Activated T-cell treated with anti-CD3 and anti-CD28 coated beads for 1 hour (primary cell): Measurements from ENCODE around the gene SETD7.

ENCODE experiments used
- DNase-seq: peaks from one replicate; pipeline ENCODE4 v3.0.0-alpha.2; 2020; ENCODE audit warnings: low read depth

SETD7 gene

DNA sequence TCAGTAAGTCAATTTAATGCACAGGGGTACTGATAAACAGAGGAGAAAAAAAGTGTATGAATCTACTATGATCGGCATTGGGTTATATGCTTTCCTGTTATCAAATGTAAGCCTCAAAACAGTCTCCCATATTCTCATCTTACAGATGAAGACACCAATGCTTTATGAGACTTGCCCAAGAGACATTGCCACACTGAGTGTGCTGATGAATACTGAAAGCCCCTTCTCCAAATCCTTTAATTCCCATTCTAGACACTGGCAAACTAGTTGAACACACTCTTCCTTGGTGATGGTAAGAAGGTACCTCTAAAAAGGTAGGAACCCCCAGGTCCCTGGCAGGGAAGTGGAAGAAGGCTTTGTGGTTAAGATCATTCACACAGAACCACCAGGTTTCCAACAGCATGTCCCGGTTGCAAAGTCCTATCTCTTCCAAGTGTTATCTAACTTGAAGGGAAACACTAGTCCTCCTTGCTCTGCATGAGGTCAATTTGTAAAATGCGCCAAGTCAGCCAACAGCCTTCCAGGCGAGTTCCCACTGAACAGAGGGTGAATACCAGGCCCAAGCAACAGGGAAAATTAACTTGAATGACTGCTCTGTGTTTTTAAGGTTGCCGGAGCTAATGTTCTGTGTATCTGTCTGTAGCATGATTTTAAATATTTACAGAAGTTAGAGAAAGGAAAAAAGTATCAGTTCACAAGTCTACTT lies 5.1 kb downstream of the SETD7 start:
- DNase-seq, result no peak

DNA sequence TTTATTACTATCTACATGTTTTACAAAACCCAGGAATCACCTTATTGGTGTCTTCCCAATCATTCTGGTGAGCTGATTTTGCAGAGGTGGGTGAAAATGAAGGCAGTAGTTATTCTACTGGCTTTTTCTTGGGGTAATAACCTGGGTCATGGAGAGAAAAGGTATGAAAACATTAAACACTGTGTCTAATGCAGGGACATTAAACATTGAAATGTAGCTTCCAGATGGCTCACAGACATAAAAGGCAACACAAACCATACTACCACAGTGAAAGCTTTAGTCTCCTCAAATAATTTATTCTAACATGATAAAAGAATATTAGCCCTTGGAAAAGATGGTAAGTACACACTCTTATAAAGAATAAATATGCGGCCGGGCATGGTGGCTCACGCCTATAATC lies 8.0 kb downstream of the SETD7 start:
- DNase-seq, result no peak

DNA sequence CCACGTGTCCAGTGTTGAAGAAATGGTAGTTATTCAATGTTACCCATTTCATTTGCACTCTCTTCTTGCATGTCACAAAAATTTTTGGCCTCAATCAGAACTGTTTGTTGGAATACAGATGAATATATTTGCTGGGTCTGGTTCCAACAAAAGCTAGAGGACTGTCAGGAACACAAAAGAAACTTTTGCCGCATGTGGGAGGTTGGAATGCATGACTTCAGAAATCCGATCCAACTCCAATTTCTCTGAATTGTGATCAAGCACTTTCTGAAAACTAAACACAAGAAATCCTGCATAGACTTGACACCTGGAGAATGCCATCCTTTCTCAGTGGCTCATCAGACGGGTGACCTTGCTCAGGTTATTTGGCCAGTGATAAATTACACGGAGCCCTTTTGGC lies 15.4 kb downstream of the SETD7 start:
- DNase-seq, result no peak

DNA sequence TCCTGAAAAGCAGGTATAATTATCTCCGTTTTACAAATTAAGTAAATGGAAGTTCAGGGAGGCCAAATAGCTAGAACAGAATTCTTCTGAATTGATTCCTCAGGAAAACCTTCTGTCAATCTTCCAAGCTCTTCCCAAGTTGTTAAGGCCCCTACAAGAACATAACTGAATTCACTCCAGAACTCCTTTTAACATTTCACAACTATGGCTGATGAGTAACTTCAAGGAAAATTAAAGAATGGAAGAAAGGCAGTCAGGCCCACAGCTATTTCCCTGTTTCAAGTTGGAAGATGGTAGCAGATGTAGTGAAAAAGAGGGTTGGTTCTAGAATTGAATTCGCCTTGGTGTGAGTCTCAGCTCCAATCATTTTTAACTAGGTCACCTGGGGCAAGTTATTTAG lies 15.9 kb downstream of the SETD7 start:
- no peak for DNase-seq

DNA sequence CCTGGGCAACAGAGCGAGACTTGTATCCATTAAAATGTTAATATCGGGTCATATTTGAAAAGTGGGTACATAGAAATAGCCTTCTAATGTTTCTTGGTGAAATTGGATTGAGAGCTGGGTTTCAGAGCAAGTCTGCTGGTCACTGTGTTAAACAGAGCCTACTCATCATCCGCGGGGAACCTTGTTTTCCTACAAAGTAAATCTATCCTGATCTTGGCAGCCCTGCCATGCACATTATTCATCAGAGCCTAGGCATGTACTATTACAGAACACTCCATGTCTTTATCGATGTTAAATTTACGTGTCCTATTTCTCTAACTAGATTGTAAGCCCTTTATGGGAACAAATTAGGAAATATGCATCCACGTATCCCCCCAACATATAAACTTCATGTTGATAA lies 18.7 kb downstream of the SETD7 start:
- no peak for DNase-seq

DNA sequence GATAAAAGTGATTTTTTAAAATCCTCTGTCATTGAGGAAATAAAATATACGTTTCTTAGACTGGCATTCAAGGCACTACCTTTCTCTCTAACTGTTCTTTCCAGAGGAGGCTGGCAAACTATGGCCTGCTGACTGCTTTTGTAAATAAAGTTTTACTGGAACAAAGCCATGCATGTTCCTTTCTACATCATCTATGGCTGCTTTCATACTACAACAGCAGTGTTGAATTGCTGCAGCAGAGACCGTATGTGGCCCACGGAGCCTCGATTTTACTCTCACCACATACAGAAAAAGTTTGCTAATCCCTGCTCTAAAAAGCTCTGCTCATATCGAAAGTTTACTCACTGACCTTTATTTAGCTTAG lies 20.2 kb downstream of the SETD7 start:
- no peak for DNase-seq

DNA sequence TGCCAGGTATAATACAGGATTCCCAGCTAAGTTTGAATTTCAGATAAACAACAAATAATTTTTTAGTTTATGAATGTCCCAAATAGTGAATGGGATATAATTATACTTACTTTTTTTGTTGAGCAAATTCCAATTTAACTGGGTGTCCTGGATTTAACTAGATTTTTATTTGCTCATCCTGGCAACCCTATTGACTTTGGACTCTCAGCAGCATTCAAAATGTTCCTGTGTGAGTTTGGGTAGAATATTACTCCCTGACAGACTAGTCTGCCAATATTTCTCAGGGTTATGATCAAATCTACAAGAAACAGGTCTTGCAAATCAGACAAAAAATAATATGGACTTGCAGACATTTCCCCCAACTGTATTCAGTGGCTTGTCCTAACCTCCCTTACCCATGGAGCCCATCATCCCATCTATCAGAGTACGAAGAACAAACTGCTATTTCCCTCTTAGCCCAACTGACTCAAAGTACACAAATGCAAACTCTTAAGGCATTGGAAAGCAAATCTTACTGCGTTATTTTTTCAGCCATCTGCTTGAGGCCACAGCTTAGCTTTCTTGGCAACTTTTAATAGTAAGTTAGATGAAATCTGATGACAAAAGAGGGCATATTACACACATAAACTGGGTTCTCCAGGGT lies 20.7 kb downstream of the SETD7 start:
- no peak for DNase-seq

DNA sequence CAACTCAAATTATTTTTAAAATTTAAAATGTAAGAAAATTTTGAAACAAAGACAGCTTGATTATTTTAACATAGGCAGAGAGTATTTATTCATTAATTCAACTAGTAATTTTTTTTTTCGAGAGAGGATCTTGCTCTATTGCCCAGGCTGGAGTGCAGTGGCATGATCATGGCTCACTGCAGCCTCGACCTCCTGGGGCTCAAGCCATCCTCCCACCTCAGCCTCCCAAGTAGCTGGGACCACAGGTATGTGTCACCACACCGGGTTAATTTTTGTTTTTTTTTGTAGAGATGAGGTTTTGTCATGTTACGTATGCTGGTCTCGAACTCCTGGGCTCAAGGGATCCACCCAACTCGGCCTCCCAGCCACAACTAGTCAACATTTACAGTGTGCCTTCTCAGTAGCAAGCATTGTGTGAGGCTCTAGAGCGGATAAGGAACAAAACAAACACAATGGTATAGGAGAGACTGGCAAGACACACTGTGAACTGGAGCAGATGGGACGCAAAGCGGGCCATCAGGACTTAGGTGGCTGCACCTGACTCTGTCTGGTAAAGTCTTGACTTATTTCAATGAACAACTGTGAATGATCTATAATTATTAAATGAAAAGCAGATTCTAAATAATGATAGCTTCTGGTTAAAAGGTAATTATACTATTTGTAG lies 21.6 kb downstream of the SETD7 start:
- DNase-seq, result no peak

DNA sequence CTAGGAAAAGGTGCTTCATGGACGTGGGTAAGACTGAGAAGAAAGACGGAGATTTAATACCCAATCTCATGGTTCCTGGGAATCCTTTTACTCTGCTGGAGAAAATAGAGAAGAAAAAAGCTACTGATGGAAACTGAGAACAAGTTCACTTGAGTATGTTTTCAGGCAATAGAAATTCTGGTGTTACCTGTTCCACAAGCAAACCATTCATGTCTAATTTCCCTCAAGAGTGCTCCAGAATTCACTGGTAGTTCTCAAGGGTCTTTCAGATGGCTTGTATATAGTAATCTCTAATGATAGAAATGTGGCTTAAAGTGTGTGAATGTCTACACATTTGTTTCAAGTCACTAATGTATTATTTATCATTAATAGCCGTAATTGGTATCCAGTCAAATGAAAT lies 22.5 kb downstream of the SETD7 start:
- no peak for DNase-seq

DNA sequence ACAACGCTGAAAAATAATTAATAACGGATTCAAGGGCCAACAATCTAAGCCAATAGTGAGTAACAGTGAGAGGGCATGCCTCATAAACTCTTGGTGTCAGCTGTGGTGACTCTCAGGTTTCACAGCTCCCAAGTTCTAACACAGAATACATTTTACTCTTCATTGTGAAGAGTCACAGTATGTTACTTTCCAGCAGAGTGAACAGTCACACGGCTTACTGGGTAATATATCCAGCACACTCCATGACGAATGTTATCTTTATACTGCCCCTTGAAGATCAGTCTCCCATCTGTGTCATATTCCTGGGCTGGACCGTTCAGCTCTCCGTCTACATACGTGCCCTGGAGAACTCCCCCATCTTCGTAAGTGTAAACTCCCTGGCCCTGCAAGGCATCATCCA lies 23.1 kb downstream of the SETD7 start:
- DNase-seq, result no peak

DNA sequence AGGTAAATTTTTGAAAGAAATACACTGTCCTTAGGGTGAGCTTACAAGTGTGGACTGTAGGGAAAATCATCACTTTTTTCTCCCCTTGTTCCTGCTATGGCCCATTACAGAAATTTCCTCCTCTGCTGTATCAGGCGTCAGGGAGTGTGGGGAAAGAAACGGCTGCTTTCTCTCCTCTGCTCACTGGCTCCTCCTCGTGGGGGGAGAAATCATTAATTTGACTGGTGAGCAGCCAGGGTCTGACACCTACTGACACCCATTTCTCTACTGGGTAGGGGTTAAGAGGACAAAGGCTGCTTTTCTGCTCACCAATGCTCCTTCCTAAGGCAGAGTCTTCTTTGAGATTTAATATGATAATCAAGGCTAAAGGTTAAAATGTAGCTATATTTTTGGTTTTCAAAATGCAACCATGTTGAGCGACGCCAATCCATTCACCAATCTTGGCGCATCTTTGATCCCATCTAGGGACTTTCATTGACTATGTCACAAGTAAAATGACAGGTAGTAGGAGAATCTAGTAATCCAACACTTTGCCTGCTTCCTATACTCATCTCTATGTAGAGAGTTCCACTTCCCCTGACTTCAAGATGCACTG lies 25.1 kb downstream of the SETD7 start:
- peak; percentile 53 for DNase-seq

DNA sequence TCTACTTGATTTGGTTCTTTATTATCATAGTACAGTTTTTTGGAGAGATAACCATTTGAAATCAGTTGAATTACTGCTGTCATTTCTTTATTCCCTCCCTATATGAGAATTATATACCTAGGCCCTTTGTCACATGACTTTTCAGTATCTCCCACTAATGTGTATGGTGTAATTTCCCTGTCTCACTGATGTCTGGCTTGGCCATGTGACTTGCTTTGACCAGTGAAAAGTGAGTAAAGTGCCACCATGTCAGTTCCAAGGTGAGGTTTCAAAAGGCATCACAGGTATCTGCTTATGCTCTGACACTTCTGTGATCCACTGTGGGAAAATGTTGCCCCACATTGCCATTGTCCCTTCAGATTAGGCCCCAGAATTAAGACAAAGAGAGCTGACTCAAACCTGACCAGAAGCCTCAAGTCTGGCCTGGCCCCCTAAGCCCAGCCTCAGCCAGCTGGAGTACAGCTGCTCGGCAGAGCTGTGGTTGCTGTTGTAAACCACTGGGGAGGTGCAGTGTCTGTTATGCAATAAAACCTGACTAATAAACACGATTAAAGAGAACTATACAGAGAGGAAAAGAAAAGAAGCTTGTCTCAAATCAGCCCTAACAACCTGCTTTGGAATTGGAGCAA lies 27.5 kb downstream of the SETD7 start:
- DNase-seq, result no peak

DNA sequence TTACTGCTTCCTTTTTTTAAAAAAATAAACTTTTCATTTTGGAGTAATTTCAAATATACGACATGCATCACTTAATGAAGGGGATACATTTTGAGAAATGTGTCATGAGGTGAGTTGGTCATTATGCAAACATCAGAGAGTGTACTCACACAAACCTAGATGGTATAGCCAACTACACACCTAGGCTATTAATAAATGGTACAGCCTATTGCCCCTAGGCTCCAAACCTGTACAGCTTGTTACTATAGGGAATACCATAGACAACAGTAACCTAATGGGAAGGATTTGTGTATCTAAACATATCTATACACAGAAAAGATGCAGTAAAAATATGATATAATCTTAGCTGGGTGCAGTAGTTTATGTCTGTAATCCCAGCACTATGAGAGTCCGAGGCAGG lies 29.1 kb downstream of the SETD7 start:
- DNase-seq, result no peak

DNA sequence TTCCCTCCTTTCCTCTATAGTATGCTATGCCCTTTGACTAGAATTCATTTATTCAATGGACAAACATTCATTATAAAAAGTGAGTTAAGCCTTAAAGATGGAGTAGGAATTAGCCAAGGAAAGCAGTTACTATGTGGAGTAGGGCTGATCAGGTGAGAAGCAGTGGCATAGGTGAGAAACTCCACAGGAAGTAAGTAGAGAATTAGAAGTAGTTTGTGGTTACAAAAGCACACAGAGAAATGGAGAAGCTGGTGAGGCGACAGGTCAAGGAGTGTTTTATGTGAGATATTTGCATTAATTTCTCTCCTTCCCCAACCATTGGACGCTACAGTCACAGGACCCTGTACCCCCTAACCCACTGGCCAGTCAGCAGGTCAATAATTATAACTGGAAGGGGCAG lies 30.6 kb downstream of the SETD7 start:
- no peak for DNase-seq

DNA sequence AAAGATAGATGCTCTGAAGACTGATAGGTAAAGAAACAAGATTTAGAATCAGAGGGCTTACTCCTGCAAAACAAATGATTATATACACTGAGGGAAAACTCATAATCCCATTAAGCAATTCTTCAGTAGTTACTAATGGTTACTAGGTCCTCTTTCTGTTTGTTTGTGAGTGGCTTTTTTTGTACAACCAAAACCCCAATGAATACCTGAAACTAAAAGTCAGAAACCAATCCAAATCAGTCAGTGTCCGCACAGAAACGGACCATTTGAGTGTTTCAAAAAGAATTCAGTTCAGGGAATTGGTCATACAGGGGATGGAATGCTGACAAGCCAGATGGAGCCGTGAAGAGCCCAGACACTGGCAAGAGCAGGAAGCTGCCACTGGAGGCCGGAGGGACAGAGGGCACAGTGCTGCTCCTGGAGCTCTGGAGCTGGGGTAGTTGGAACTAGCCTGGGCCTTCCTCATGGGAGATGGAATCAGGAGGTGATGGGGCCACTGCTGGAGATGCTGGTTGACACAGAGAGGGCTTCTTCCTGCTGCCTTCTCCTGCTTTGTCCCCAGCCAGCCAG lies 31.9 kb downstream of the SETD7 start:
- DNase-seq, result no peak

DNA sequence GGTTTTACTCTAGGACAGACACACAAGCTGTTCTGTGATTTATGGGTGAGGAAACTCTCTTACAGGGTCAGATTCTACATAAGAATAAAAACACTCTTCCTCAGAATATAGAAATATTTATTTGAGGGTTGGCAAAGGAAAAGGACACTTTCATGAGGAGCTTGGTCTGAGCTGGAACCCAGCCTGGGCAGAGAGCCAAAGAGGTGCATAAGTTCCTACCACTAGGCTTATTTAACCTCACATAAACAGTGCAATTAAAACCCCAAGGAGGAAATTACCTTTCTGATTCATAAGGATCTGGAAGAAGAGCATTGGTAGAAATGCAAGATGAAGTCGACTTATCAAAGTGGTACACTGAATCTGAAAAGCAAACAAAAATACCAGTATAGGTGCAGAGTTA lies 32.9 kb downstream of the SETD7 start:
- DNase-seq, result no peak

DNA sequence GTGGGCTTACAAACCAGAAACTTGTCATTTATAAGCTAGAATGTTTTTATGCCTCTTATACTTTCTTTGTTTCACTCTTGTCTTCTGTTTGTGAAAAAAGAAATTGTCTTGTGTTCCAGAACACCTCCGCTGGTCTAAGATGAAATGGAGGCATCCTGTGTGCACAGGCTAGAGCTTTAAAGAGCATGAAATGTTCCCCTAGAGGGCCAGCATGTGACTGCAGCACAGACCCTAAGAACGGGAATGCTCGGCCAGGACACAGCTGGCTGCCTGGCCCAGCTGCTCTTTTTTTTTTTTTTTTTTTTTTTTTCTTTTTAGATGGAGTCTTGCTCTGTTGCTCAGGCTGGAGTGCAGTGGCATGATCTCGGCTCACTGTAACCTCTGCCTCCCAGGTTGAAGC lies 33.6 kb downstream of the SETD7 start:
- DNase-seq, result no peak

DNA sequence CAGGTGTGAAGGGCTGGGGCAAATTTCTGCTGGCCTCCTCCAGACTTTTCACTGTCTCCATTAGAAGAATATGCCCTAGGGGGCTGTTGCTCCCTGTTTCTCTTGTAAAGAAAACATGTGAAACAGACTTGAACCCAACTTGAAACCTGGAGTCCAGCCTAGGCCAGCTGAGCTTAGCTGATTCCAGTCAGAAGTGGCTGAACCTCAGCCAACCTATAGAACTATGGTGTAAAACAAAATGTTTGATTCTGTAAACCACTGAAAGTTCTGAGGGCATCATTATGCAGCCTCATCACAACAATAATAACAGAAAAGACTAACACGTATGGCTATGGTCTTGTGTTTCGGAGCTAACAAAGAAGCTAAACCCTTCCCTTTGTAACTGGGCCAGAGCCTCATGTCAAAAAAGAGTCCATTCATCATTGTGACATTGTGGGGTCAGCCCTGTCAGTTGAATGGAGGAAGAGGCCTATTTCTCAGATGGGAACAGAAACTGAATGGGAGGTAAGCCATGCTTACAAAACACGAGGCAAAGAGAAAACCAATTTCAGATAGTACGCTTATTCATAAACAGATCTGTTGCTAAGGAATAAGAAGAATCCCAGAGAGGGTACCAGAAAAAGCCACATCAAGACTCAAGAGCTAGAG lies 34.1 kb downstream of the SETD7 start:
- DNase-seq, result no peak

DNA sequence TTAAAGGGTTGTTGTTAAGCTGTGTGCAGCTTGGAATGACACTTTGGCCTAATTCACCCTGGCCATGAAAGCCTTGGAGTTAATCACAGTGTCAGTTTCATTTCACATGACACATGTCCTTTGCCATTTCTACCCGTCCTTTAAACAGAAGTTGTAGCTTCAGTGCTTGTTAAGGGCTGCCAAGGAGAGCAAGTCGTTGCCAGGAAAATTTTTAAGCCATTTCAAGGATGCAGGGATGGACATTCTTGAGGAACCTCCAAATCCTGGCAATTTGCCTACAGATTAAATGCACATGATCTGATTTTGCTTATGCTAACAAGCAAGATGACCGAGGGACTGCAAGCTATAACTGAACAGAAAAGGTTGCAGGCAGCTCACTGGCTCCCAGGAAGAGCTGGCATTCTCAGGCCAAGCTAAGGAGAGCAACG lies 40.5 kb downstream of the SETD7 start:
- no peak for DNase-seq

DNA sequence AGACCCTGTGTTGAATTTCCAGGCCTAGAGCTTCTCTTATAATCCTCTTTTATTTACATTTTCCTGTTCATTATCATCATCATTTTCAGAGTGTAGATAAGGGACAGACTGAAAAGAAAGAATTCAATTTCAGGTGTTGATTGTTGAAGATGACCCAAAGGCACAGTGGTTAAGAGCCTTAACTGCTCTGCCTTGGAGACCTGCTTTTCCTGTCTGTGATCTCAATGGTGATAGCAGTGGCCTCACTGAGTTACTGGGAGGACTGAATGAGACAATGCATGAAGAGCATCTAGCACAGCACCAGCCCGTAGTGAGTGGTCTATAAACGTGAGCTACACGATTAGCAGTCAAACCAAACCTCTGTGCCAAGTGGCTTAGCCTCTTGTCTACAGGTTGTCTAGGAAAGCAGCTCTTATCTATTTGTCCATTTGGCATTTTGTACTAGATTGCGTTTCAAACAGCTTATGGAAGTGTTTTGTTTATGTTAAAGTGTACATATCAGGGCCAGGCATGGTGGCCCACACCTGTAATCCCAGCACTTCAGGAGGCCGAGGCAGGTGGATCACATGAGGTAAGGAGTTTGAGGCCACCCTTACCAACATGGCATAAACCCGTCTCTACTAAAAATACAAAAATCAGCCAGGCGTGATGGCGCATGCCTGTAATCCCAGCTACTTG lies 41.5 kb downstream of the SETD7 start:
- DNase-seq, result no peak

DNA sequence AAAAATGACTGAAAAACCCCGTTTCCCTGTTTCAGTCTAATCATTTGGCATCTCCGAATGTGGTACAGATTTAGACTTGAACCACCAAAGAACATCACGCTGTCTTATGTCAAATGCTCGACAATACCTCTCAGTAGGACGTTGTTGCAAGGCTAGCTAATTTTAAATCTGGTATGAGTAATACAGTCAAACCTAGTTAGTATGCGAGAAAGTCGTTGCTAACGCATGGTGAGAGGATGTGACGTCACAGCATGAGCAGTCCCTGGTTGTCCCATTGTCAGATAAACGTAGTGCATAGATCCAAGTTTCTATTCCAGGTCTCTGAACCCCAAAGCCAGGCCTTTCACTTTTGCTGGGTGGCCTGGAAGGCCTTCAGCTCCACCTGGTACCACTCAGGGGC lies 44.7 kb downstream of the SETD7 start:
- no peak for DNase-seq
